Spleen (tissue), 11 donors: ENCODE measurements around the gene FOCAD. TPM values are rescaled to one million over a fixed set of nuclear protein-coding genes. Genes with fewer than 3 reads are reported as not detected.

ENCODE experiments used
- DNase-seq: peaks from one replicate; pipeline ENCODE4 v3.0.0-alpha.2; 2020
- H3K27ac ChIP-seq, 8 donors: fragments of 200-600 bp; sonication (generic) in 7 of 8; 1 replicate in 4 of 8; 2 replicates in 4 of 8; pipeline versions ENCODE4 v1.5.0 to v1.8.0; 2016 to 2021; ENCODE audit warnings: inconsistent platforms in 4 of 8, mild to moderate bottlenecking in 4 of 8, moderate library complexity in 1 of 8
- H3K27me3 ChIP-seq, 7 donors: fragments of 200-600 bp; sonication (generic) in 6 of 7; replicated peaks in 1 of 7; 1 replicate in 4 of 7; 2 replicates in 3 of 7; pipeline versions ENCODE4 v1.5.0 to v1.8.0; 2016 to 2021; ENCODE audit warnings: inconsistent platforms in 3 of 7, mild to moderate bottlenecking in 1 of 7
- H3K36me3 ChIP-seq, 6 donors: fragments of 200-600 bp; sonication (generic) in 5 of 6; 1 replicate in 4 of 6; 2 replicates in 2 of 6; pipeline versions ENCODE4 v1.5.0 to v1.8.0; 2016 to 2021; ENCODE audit warnings: inconsistent platforms in 2 of 6
- H3K4me1 ChIP-seq, 6 donors: fragments of 200-600 bp; sonication (generic) in 5 of 6; 1 replicate in 3 of 6; 2 replicates in 3 of 6; pipeline versions ENCODE4 v1.5.0 to v1.8.0; 2016 to 2021; ENCODE audit warnings: inconsistent platforms in 3 of 6
- H3K4me3 ChIP-seq, 8 donors: fragments of 200-600 bp; sonication (generic) in 7 of 8; 1 replicate in 4 of 8; 2 replicates in 4 of 8; pipeline versions ENCODE4 v1.5.0 to v1.8.0; 2016 to 2021; ENCODE audit warnings: inconsistent platforms in 4 of 8, mild to moderate bottlenecking in 4 of 8, moderate library complexity in 2 of 8
- H3K9me3 ChIP-seq, 8 donors: fragments of 200-600 bp; sonication (generic) in 7 of 8; 1 replicate in 4 of 8; 2 replicates in 4 of 8; pipeline versions ENCODE4 v1.5.0 to v1.8.0; 2016 to 2021; ENCODE audit warnings: inconsistent platforms in 4 of 8
- CTCF ChIP-seq, 11 experiments: fragments of 200-600 bp in 7 of 11; fragments of 450-650 bp in 4 of 11; sonication (generic) in 4 of 11; IDR thresholded peaks in 8 of 11; conservative IDR thresholded peaks in 3 of 11; 1 replicate in 7 of 11; 2 replicates in 4 of 11; pipeline versions ENCODE4 v1.4.0 to v1.8.0; 2016 to 2021; ENCODE audit warnings: antibody characterized with exemption in 11 of 11, inconsistent platforms in 4 of 11, mild to moderate bottlenecking in 1 of 11
- POLR2A ChIP-seq, 3 donors: fragments of 450-650 bp; IDR thresholded peaks; one replicate each; pipeline ENCODE4 v1.5.1; 2017; ENCODE audit warnings: antibody characterized with exemption in 3 of 3, mild to moderate bottlenecking in 1 of 3
- POLR2AphosphoS5 ChIP-seq, 3 donors: sonication (generic); formaldehyde crosslinking; IDR thresholded peaks; one replicate each; pipeline ENCODE4 v1.5.1; 2017; ENCODE audit warnings: antibody characterized with exemption in 3 of 3
- WGBS, 5 donors: extraction: QIAGEN DNeasy Blood & Tissue Kit in 3 of 5; methylation state at CpG; one replicate each; pipeline versions ENCODE4 v1.1.5 to v1.1.7; 2013 to 2018; 5-methylcytosine and 5-hydroxymethylcytosine counted together
- intact Hi-C: fragments of 100-400 bp; cut with DNase I; formaldehyde crosslinking; loops from one replicate; pipeline ENCODE4 v1.15.0; 2023; ENCODE audit warnings: low total_unique reads
- polyA plus RNA-seq, 3 donors: library from polyadenylated mRNA; stranded (reverse); fragments of 200-250 nt; gene quantifications; one replicate each; pipeline ENCODE4 v1.2.1, GENCODE V29; 2013
- total RNA-seq, 7 donors: library from RNA; depleted of rRNA in 3 of 7; stranded (reverse); fragments of >200 nt in 3 of 7; fragmentation: NEBNext Ultra II Directional in 4 of 7; extraction: Animal tissue kit (Norgen Biotek cat#: 25700) in 4 of 7; gene quantifications; one replicate each; pipeline versions ENCODE4 v1.1.0 to v1.2.1, GENCODE V29; 2016 to 2021
- donor health status: healthy with polysubstance abuse.
- donor health status: DM: no; HTN: no; CAD: no; lungs with moderate emphysema.
- donor health status: DM: no; HTN: no; CAD: no.
- donor health status: Bipolar disorder and iron deficiency.
- donor health status: healthy.
- donor health status: DM: no; HTN: no; CAD: no.
- donor health status: DM: yes; HTN: yes; CAD: no.

Gene FOCAD
- total and polyA plus RNA-seq, 10 donors: 3.0 to 33.2 (median 18.6) TPM

- TF ChIP-seq POLR2AphosphoS5 (IDR thresholded peaks at IDR 0.05) (no peak), CTCF (IDR thresholded peaks at IDR 0.05 in 8 of 11, conservative IDR thresholded peaks at IDR 0.05 in 3 of 11) (no peak), POLR2A (IDR thresholded peaks at IDR 0.05) (no peak)
- Histone ChIP-seq H3K36me3 (peaks cover 0 to 15% (median 4%) of the 10 kb centered on the region in 6 donors), H3K27ac (no peak overlapping the region), H3K4me3 (no peak overlapping the region), H3K4me1 (peaks cover 0 to 15% (median 0%) of the 10 kb centered on the region in 6 donors), H3K27me3 (no peaks in the 10 kb centered on the region), H3K9me3 (no peaks in the 10 kb centered on the region)
- DNase-seq: no peak
- intact Hi-C loops: no loop called here
These were observed 44.6 kb downstream of the FOCAD start for GRCh38 chr9:20728493-20729220.

- no peaks in the 10 kb centered on the region for H3K9me3 ChIP-seq
- peaks cover 0 to 15% (median 0%) of the 10 kb centered on the region in 6 donors for H3K4me1 ChIP-seq
- no peak overlapping the region for H3K4me3 ChIP-seq
- no peak overlapping the region for H3K27ac ChIP-seq
- TF ChIP-seq POLR2AphosphoS5 (IDR thresholded peaks at IDR 0.05) (no peak), CTCF (IDR thresholded peaks at IDR 0.05 in 8 of 11, conservative IDR thresholded peaks at IDR 0.05 in 3 of 11) (no peak), POLR2A (IDR thresholded peaks at IDR 0.05) (no peak)
- no peaks in the 10 kb centered on the region for H3K27me3 ChIP-seq
- intact Hi-C loops: no loop called here
- no peak for DNase-seq
- peaks cover 0 to 8% (median 0%) of the 10 kb centered on the region in 6 donors for H3K36me3 ChIP-seq
These were observed 45.5 kb downstream of the FOCAD start for GRCh38 chr9:20729523-20729922.

- 28 to 48% (median 44%) methylated on average over 4 of the region's 4 CpGs for WGBS, 5 donors
- H3K4me3 ChIP-seq: no peak overlapping the region
- peaks cover 0 to 5% (median 0%) of the 10 kb centered on the region in 6 donors for H3K4me1 ChIP-seq
- no peaks in the 10 kb centered on the region for H3K9me3 ChIP-seq
- no peaks in the 10 kb centered on the region for H3K27me3 ChIP-seq
- no peak for TF ChIP-seq POLR2AphosphoS5 (IDR thresholded peaks at IDR 0.05)
- TF ChIP-seq POLR2A (IDR thresholded peaks at IDR 0.05): no peak
- no peak for TF ChIP-seq CTCF (IDR thresholded peaks at IDR 0.05 in 8 of 11, conservative IDR thresholded peaks at IDR 0.05 in 3 of 11)
- intact Hi-C loops: no loop called here
- no peaks in the 10 kb centered on the region for H3K36me3 ChIP-seq
- no peak overlapping the region for H3K27ac ChIP-seq
- no peak for DNase-seq
These were observed 48.1 kb downstream of the FOCAD start for GRCh38 chr9:20732118-20732517.

DNA sequence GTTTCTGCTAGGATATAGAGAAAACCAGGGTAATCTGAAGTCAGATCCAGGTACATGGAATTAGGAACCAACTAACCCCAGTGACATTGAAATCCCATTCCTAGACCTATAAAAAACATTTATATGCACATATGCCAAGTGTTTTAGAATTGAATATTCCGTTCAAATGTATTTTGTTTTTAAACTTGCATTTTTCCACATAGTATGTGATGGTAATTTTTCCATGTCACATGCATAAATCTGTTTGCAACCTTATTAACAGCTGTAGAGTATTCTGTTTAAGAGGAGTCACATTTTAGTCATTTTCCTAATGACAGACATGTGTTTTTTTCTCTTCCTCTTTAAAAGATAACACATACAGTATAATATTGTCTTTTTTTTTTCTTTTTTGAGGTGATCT, 50.2 kb downstream of the FOCAD start:
- no peak for TF ChIP-seq CTCF (IDR thresholded peaks at IDR 0.05 in 8 of 11, conservative IDR thresholded peaks at IDR 0.05 in 3 of 11)
- no peak for TF ChIP-seq POLR2AphosphoS5 (IDR thresholded peaks at IDR 0.05)
- TF ChIP-seq POLR2A (IDR thresholded peaks at IDR 0.05): no peak
- 95 to 98% (median 96%) methylated on average over 1 of the region's 1 CpG for WGBS, 5 donors
- DNase-seq: no peak
- Histone ChIP-seq H3K9me3 (no peaks in the 10 kb centered on the region), H3K27ac (no peak overlapping the region), H3K27me3 (no peaks in the 10 kb centered on the region), H3K4me3 (no peak overlapping the region), H3K4me1 (peaks cover 0 to 5% (median 0%) of the 10 kb centered on the region in 6 donors), H3K36me3 (peaks cover 0 to 11% (median 0%) of the 10 kb centered on the region in 6 donors)
- intact Hi-C loops: no loop called here
